Jurkat, Clone E6-1 (cell line): ENCODE data around the gene SMAD6.
"Not testable (repeated sequence)": the region's sequence is repeated elsewhere in the genome, so short reads cannot be mapped to it uniquely, and the experiment has no call there.

Experiments used
- DNase-seq: peaks from one replicate; pipeline ENCODE4 v3.0.0-alpha.2; 2011; ENCODE audit warnings: low read depth, low spot score
- H3K4me3 ChIP-seq: 2 replicates; pipeline ENCODE4 v1.5.1; 2011; ENCODE audit warnings: mild to moderate bottlenecking, low read length, control low read depth, moderate library complexity

The SMAD6 gene

DNA sequence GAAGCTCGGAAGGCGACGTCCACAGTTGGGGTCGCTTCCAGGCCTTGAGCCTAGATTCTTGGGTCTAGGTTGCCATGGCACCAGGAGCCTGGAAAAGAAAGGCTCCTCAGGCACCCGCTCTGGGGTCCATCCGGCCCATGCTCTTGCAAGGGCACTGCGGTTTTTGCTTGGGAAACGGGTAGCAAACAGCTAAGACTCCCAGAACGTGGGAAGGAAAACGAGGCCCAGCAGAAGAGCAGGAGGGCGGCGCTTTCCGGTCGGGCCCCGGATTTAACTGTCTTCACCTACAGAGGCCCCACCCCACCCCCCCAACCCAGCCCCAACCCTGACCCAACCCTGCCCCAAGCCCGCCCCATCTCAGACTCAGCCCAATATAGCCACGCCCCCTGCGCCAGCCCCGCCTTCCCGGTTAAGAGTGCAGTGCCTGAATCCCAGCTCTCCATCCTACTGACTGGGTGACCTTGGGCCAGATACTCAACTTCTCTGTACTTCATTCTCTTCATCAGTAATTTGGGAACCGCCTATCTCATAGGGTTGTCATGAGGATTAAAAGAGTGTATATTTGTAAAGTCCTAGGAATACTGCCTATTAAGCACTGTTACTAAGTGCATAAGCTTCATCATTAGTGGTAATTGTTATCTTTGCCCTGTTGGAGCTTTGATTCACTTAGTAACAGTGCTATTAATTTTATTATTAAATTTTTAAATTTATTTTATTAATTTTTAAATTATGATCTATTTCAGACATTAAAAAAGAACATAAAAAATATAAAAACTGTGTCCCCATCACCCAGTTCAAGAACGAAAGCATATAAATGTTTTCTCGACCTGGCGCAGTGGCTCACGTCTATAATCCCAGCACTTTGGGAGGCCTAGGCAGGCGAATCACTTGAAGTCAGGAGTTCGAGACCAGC lies 28.4 kb upstream of the SMAD6 start:
- no peak overlapping the region for H3K4me3 ChIP-seq
- DNase-seq: no peak

DNA sequence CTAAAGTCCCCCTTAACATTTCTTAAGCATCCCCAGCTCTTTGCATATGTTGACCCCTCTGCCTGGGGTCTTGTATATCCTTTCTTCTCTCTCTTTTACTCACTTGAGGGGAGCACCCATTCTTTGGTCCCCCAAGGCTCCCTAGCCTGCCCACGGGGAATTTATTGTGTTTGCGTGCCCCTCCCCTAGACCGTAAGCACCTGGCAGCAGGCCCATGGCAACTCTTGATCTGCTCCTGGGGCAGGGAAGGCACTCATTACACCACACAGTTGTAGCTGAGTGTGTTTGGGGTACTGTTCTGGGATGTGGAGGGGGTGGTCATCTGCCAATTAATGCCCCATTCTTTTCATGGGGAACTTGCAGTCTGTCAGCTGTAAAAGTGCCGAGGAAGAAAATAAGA lies 27.3 kb upstream of the SMAD6 start:
- H3K4me3 ChIP-seq: no peak overlapping the region
- DNase-seq: no peak

DNA sequence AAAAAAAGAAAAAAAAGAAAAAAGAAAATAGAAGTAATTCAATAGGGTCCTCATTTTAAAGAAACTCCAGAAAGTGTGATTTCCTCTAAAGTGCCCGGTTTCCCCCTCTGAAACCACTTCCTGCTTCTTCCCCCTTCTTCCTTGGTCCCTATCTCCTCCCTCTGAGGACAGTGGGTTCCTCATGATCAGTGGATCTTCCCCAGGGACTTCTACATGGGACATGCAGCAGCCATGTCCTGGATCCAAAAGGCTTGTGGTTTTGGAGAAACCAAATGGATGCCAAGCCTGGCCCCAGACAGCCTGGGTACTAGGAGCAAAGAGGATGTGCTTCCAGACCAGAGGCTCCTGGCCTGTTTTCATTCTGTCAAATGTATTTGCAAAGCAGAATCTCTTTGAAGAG lies 26.6 kb upstream of the SMAD6 start:
- DNase-seq: no peak
- H3K4me3 ChIP-seq: no peak overlapping the region

DNA sequence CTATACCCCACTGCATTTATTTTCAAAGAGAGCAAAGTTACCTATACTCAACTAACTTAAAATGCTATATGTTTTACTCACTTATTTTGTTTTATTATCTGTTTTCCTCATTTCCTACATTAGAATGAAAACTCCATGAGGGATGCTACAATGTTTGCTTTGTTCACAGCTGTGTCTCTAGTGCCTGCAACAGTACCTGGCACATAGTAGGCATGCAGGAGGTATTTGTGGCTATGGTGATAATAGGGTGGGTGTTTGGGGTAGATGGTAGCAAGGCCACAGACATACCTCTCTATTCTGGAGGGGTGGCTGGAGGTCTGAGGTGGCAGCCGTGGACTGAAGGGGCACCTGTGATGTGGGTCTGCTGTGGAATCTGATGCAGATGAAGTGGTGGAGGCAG lies 24.7 kb upstream of the SMAD6 start:
- no peak for DNase-seq
- no peak overlapping the region for H3K4me3 ChIP-seq

DNA sequence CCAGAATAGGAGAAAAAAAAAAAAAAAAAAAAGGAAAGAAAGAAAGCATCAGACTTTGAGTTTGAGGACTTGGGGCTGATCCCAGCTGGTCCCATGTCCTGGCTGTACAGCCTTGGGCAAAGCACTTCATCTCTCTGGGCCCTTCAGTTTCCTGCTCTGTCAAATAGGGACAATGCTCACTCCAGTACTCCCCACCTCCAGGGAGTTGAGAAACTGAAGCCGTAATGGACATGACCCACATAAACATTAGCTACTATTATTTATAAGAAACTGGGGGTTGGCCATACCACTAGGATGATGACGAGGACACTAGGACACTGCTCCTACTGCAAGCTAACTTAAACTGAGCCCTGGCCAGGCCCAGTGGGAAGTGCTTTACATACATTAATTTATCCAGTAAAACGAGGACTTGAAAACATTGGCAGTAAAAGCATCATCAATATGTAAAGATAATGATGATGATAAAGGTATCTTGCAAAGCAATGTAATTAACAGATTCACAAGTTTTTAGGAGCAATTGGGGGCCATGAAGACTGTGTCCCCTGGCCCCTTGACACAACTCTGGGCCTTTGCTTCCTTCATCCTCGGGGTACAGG lies 22.9 kb upstream of the SMAD6 start:
- no peak for DNase-seq
- no peak overlapping the region for H3K4me3 ChIP-seq

DNA sequence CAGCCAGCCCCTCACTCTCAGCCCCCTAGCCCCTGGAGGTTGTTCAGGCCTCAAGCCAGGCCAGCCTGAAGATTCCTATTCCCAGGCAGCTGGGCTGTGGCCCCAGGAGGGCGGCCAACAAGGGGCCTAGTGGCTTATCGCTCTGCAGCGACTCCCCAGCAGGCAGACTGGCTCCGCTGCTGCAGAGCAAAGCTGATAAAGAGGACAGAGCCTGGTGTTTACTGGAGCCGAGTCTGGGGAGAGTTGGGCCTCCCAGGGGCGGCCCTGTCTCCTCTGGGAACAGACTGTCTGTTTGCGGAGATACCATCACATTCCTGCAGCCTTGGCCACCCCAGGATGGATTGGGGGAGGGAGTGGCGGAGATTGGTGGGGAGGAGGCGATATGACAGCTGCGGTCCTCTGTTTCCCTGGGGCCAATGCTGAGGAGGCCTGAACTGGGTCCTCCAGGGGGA lies 22.4 kb upstream of the SMAD6 start:
- no peak for DNase-seq
- H3K4me3 ChIP-seq: no peak overlapping the region

DNA sequence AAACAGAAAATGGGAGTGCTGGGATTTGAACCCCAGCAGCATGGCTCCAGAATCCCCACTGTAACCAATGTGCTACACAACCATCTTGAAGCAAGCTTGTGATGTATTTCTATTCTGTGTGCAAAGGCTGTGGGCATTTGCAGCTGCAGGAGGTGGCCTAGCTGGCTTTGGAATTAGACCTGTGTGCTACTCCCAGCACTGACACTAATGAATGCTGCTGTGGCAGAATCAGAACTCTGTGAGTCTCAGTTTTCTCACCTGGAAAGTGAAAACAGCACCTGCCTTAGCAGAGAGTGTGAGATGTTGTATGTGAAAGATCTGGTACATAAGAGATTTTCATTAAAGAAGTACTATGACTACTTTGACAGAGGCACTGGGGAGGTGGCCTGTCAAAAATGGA lies 21.5 kb upstream of the SMAD6 start:
- no peak for DNase-seq
- H3K4me3 ChIP-seq: no peak overlapping the region

DNA sequence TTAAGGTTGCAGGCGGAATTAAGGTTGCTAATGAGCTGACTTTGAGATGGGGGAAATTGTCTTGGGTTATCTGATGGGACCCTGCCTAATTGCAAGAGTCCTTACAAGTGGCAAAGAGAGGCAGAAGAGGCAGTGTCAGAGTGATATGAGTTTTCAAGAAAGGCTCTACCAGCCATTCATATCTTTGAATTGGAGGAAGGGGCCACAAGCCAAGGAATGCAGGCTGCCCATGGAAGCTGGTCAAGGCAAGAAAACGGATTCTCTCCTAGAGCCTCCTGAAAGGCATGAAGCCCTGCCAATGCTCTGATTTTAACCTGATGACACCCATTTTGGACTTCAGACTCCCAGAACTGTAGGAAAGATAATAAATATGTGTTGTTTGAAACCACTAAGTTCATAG lies 20.6 kb upstream of the SMAD6 start:
- H3K4me3 ChIP-seq: no peak overlapping the region
- DNase-seq: no peak

DNA sequence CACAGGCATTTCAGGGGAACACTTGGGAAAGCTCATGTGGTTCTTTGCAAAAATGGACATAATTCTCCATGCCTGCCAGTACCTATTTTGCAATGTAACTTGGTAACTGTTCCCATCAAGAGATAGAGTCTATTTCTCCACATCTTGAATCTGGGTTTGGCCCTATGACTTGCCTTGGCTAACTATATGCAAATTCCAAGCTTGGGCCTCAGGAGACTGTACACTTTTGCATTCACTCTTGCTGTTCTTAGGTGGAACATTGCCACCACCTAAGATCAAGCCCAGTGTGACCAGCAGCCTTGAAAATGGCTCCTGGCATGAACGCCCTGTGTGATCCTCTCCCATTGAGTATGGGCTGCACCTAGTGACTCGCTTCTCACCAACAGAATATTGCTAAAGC lies 19.8 kb upstream of the SMAD6 start:
- H3K4me3 ChIP-seq: no peak overlapping the region
- DNase-seq: no peak

DNA sequence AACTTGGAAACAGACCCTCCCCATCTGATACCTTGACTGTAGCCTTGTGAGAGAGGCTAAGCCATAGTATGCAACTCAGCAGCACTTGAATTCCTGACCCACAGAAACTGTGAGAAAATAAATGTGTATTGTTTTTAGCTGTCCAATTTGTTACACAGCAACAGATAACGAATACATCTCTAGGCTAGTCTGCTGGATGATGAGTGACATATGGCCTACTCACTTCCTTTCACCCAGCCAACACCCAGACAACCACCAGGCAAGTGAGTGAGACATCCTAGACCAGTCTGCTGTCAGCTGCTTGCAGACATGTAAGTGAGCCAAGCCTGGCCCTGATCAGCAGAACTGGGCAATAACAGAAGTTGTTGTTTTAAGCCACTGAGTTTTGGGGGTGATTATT lies 19.2 kb upstream of the SMAD6 start:
- DNase-seq: no peak
- no peak overlapping the region for H3K4me3 ChIP-seq

DNA sequence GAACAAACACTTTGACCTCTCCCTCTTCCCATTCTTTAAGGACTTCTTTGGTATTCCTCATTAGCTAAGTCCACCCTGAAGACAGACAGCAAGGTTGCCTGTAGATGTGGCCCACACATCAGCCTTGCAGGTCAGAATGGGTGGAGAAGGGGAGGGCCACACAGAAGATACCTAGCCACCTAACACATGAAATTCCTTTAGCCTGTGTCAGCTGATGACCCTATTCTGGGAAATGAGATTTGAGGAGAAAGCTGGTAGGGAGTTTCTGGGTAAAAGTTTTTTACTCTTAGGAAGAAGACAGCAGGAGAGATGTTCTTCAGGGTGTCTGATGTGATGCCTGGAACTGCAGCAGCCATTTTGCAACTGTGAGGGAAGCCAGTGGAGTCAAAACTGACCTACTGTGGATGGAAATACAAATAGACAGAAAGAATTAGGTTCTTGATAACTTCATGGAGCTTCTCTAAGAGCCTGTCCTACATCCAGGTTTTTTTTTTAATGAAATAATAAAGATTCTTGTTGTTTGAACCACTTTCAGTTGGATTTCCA lies 17.8 kb upstream of the SMAD6 start:
- DNase-seq: no peak
- H3K4me3 ChIP-seq: no peak overlapping the region

DNA sequence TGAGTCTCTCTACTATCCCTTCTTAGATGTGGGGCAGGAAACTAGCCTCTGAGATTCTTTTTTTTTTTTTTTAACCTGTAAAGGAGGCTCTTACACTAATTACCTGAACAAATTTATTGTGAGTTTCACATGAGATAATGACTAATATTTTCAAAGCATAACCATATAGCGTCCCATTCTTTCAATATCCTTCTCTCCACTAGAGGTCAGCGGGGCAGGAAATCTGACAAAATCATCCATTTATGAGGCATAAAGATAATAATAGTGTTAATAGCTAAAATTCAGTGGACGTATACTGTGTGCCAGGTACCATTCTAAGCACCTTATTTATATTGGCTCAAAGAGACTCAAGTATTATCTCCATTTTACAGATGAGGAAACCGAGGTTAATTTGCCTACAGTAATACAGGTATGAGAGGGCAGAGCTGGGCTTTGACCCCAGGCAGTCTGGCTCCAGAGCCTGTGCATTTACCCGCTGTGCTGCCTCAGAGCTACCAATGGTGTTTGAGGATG lies 16.3 kb upstream of the SMAD6 start:
- DNase-seq: no peak
- H3K4me3 ChIP-seq: no peak overlapping the region

DNA sequence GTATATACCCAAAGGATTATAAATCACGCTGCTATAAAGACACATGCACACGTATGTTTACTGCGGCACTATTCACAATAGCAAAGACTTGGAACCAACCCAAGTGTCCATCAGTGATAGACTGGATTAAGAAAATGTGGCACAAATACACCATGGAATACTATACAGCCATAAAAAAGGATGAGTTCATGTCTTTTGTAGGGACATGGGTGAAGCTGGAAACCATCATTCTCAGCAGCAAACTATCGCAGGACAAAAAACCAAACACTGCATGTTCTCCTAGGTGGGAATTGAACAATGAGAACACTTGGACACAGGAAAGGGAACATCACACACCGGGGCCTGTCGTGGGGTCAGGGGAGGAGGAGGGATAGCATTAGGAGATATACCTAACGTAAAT lies 11.1 kb upstream of the SMAD6 start:
- H3K4me3 ChIP-seq, DNase-seq: not testable (repeated sequence)

DNA sequence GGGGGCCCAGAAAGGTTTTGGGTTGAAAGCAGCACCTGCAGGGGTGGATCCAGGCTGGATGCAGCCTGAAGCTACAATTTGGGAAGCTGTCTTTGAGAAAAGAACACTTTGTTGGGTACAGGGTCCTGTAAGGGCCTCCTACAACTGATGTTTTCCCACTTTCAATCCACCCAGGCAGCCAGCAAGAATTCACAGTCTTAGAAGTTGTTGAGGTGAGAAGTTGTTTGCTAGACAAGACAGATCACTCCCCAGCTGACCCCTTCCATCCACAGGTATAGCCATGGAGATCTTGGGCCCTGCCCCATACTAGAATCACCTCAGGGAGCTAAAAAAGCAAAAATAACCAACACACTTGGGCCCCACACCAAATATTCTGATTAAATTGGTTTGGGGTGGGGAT lies 10.3 kb upstream of the SMAD6 start:
- DNase-seq: no peak
- no peak overlapping the region for H3K4me3 ChIP-seq

DNA sequence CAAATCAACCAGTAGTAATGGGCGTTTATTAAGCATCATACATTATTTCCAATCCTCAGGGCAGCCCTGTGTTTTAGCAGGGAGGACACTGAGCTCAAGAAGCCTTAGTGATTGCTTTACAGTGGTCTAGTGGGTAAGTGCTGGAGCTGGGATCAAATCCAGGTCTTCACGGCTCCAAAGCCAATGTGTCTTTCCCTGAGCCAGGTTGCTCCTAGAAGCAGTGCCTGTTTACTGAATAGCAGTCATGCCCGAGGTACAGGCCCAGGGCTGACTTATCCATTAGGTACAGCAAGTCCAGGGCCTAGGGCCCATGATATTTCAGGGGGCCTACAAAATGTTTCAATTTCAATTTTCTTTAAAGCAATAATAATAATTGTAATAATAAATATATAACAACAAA lies 9.6 kb upstream of the SMAD6 start:
- no peak for DNase-seq
- H3K4me3 ChIP-seq: no peak overlapping the region

DNA sequence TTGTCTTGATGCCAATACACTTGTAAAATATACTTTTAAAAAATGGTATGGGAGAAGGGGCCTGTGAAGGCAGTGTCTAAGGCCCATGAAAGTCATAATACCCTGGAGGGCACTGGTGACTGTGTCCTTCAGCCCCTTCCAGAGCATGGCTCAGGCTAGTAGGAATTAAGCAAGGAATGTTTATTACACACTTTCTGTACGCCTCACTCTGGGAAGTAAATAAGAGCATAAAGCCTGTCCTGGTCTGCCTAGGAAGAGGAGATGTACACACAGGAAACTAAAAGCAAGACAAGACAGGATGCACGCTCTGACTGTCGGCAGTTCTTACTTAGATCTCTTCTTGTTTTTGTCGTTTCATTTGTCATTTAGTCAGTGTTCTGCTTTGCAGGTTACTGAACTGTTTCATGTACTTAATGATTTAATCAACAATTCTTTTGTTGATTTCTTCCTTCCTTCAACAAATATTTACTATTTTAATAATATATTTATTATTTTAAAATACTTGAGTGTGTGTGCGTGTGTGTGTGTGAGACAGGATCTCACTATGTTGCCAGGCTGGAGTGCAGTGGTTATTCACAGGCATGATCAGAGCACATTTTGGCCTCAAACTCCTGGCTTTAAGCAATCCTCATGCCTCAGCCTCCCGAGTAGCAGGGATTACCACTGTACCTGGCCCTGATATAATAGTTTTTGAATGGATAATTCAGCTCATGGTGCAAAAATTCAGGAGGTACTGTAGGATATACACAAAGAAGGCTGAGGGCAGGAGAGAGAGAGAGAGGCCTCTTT lies 9.0 kb upstream of the SMAD6 start:
- peak; percentile 68 for DNase-seq
- no peak overlapping the region for H3K4me3 ChIP-seq

DNA sequence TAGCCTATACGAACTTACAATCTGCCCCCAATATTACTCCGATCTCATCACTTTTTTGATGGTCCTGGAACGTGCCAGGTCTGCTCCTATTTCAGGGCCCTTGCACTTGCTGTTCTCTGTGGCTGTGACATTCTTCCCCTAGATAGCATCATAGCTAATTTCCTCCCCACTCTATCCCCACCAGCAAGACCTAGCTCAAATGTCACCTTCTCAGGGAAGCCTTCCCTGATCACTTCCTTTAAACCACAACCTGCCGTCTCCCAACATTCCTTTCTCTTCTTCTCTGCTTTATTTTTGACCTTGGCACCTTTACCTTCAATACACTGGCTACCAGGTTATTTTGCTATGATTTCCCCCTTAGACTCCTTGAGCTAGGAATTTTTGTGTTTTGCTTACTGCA lies 5.3 kb upstream of the SMAD6 start:
- H3K4me3 ChIP-seq: no peak overlapping the region
- DNase-seq: no peak

DNA sequence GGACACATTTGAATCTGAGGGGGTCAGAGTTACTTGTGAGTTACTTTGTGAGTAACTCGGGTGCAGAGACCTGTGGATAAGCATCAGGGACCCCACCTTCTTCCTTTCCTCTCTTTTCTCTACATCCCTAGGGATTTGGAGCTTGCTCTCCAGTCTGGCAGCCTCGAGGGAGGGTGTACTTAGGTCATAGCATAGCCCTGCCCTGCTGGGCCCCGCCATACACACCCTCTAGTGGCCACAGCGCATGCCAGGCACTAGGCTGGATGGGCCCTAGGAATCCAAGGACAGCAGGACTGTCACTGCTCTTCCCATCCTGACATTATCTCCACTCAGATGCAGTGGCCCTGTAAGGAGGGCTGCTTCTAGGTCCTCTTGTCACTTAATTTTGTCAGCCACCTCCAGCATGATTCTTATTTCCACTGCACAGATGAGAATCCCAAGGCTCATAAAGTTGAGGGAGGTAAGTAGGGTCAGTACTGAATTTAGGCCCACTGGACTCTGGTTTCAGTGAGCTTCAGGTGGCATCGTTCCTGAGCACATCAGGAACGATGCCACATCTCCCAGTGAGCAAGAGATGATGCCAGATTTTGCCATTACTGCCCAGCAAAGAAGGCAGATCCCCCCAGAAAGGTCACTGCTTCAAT lies 3.6 kb upstream of the SMAD6 start:
- DNase-seq: no peak

DNA sequence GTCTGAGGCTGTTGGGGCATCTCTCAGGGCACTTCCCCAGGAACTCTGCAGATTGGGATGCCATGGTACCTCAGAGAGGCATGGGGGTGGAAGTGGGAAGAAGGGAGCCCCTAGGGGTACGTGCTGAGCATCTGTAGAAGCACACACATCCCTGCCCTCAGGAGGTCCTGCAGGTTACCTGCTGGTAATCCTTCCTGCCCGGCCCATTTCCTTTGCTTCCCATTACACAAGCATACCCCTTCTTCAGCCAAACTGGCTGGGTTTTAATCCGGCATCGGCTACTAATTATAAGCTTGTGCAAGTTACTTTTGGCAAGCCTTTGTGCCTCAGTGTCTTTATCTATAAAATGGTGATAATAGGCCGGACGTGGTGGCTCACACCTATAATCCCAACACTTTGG lies 3.1 kb upstream of the SMAD6 start:
- DNase-seq: no peak
- no peak overlapping the region for H3K4me3 ChIP-seq

More for the DNA sequence above, 3.6 kb upstream of the SMAD6 start:
- no peak overlapping the region for H3K4me3 ChIP-seq
